ENCODE results near the gene BDNF.

GRCh38 chr11:27611947-27612455 is 88.3 kb downstream of the BDNF start:
- TF ChIP-seq CTCF (IDR thresholded peaks at IDR 0.05) = no peak
- TF ChIP-seq POLR2AphosphoS5 (IDR thresholded peaks at IDR 0.05) = no peak
- TF ChIP-seq POLR2A (IDR thresholded peaks at IDR 0.05) = no peak
